Measurements from ENCODE around the gene KLKB1. TPM values are rescaled to one million over a fixed set of nuclear protein-coding genes. Genes with fewer than 3 reads are reported as not detected.
"Not testable (repeated sequence)": the region's sequence is repeated elsewhere in the genome, so short reads cannot be mapped to it uniquely, and the experiment has no call there.

KLKB1 gene
- polyA plus RNA-seq, 1 of the 3 experiments (the other 2 are of a cell fraction), result 0.12 TPM

DNA sequence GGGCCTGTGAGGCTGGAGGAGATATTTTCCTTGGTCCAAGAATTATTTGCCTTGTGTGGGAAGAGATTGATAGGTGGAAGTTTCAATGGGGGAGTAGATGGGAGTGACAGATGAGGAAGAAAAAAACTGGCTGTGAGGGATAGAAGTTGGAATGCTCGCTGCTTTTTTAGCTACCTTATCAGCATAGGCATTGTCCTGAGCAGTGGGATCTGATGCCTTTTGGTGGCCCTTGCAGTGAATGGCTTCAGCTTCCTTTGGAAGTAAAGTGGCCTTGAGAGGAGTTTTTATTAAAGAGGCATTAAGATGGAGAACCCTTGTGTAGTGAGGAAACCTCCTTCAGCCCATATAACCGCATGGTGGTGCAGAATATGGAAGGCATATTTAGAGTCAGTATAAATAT lies 16.0 kb downstream of the KLKB1 start:
- CTCF ChIA-PET, result no interaction called here
- H2AFZ ChIP-seq (ENCODE audit: low read depth), result no peak overlapping the region
- H3K4me1 ChIP-seq (ENCODE audit: control insufficient read depth in 1 of 2, insufficient read depth in 2 of 2, low read depth in 1 of 2, low read length in 1 of 2), result no peaks in the 10 kb centered on the region; a peak in 1 of 4 replicates
- WGBS (ENCODE audit: low lambda C conversion rate), result 33% methylated on average over 2 of the region's 2 CpGs
- TF ChIP-seq, protein P1, sequence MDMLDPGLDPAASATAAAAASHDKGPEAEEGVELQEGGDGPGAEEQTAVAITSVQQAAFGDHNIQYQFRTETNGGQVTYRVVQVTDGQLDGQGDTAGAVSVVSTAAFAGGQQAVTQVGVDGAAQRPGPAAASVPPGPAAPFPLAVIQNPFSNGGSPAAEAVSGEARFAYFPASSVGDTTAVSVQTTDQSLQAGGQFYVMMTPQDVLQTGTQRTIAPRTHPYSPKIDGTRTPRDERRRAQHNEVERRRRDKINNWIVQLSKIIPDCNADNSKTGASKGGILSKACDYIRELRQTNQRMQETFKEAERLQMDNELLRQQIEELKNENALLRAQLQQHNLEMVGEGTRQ (IDR thresholded peaks at IDR 0.05; ENCODE audit: borderline replicate concordance, low read depth, low read length), result no peak
- TF ChIP-seq, protein P2, sequence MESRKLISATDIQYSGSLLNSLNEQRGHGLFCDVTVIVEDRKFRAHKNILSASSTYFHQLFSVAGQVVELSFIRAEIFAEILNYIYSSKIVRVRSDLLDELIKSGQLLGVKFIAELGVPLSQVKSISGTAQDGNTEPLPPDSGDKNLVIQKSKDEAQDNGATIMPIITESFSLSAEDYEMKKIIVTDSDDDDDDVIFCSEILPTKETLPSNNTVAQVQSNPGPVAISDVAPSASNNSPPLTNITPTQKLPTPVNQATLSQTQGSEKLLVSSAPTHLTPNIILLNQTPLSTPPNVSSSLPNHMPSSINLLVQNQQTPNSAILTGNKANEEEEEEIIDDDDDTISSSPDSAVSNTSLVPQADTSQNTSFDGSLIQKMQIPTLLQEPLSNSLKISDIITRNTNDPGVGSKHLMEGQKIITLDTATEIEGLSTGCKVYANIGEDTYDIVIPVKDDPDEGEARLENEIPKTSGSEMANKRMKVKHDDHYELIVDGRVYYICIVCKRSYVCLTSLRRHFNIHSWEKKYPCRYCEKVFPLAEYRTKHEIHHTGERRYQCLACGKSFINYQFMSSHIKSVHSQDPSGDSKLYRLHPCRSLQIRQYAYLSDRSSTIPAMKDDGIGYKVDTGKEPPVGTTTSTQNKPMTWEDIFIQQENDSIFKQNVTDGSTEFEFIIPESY (IDR thresholded peaks at IDR 0.05; ENCODE audit: borderline replicate concordance, low read depth), result no peak
- no peak for TF ChIP-seq SIN3A (IDR thresholded peaks at IDR 0.05; ENCODE audit: borderline replicate concordance, low read depth, low read length)
- TF ChIP-seq ELF1 (IDR thresholded peaks at IDR 0.05), result no peak
- no peaks in the 10 kb centered on the region for H3F3A ChIP-seq (replicated peaks; ENCODE audit: insufficient read depth)
- H4K20me1 ChIP-seq (ENCODE audit: insufficient read depth), result no peaks in the 10 kb centered on the region
- H3K27ac ChIP-seq (ENCODE audit: low read depth in 2 of 2, low read length in 1 of 2), result no peak overlapping the region
- no peaks in the 10 kb centered on the region for H3K9me2 ChIP-seq
- no peak overlapping the region for H3K4me2 ChIP-seq
- H3K27me3 ChIP-seq (ENCODE audit: insufficient read depth), result no peaks in the 10 kb centered on the region
- no peaks in the 10 kb centered on the region for H3K36me3 ChIP-seq (replicated peaks in 1 of 2; ENCODE audit: control insufficient read depth in 1 of 2, insufficient read depth in 2 of 2, low read length in 1 of 2)
- H3K79me2 ChIP-seq (ENCODE audit: insufficient read depth), result no peaks in the 10 kb centered on the region
- POLR2A ChIA-PET, result no interaction called here
- DNase-seq, result no peak
- no peak overlapping the region for H3K9ac ChIP-seq
- H3K9me3 ChIP-seq, result no peaks in the 10 kb centered on the region
- H3K4me3 ChIP-seq (ENCODE audit: low read depth in 2 of 2, low read length in 1 of 2), result no peak overlapping the region

DNA sequence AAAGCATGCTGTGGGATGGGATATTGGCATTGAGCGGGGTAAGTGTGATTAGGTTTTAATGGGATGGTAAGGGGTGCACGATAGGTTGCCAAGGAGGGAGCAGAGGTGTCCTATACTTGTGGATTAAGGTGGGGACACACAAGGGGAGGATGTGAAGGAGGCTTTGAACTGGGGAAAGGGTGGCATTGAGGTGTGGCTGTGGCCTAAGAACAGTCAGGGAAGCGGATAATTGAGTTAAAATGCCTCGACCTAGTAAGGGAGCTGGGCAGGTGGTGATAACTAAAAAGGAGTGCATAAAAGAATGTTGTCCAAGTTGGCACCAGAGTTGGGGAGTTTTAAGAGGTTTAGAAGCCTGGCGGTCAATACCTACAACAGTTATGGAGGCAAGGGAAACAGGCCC lies 17.5 kb downstream of the KLKB1 start:
- no peaks in the 10 kb centered on the region for H3K79me2 ChIP-seq (ENCODE audit: insufficient read depth)
- H3K36me3 ChIP-seq (replicated peaks in 1 of 2; ENCODE audit: control insufficient read depth in 1 of 2, insufficient read depth in 2 of 2, low read length in 1 of 2), result no peaks in the 10 kb centered on the region
- no peak overlapping the region for H3K4me2 ChIP-seq
- H3F3A ChIP-seq (replicated peaks; ENCODE audit: insufficient read depth), result no peaks in the 10 kb centered on the region
- no peak overlapping the region for H3K27ac ChIP-seq (ENCODE audit: low read depth in 2 of 2, low read length in 1 of 2)
- no peaks in the 10 kb centered on the region for H3K9me3 ChIP-seq
- H4K20me1 ChIP-seq (ENCODE audit: insufficient read depth), result no peaks in the 10 kb centered on the region
- no peaks in the 10 kb centered on the region for H3K9me2 ChIP-seq
- H3K4me1 ChIP-seq (ENCODE audit: control insufficient read depth in 1 of 2, insufficient read depth in 2 of 2, low read depth in 1 of 2, low read length in 1 of 2), result no peaks in the 10 kb centered on the region; a peak in 1 of 4 replicates
- no peak overlapping the region for H2AFZ ChIP-seq (ENCODE audit: low read depth)
- POLR2A ChIA-PET, result no interaction called here
- no peak overlapping the region for H3K4me3 ChIP-seq (ENCODE audit: low read depth in 2 of 2, low read length in 1 of 2)
- H3K27me3 ChIP-seq (ENCODE audit: insufficient read depth), result no peaks in the 10 kb centered on the region
- 23% methylated on average over 5 of the region's 5 CpGs for WGBS (ENCODE audit: low lambda C conversion rate)
- CTCF ChIA-PET, result no interaction called here
- TF ChIP-seq EZH2phosphoT487 (IDR thresholded peaks at IDR 0.05; ENCODE audit: borderline replicate concordance, low read depth), result no peak
- DNase-seq, result no peak
- no peak overlapping the region for H3K9ac ChIP-seq

DNA sequence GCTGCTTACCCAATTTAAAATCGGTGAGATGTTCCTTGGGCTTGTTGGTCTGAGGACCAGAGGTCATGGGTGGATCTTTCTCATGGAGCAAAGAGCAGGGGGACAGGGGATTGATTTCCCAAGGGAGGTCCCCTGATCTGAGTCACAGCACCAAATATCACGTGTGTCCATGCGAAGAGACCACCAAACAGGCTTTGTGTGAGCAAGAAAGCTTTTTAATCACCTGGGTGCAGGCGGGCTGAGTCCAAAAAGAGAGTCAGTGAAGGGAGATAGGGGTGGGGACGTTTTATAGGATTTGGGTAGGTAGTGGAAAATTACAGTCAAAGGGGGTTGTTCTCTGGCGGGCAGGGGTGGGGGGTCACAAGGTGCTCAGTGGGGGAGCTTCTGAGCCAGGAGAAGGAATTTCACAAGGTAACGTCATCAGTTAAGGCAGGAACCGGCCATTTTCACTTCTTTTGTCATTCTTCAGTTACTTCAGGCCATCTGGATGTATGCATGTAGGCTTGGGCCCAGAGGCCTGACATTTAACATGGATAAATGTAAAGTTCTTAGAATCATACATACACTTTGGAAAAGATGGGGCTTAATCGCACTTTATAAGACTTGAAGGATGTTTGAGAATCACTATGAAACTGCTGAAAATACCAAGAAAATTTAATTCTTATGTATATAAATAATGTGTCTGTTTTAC lies 19.9 kb downstream of the KLKB1 start:
- WGBS (ENCODE audit: low lambda C conversion rate), result 50% methylated on average over 9 of the region's 9 CpGs
- POLR2A ChIA-PET, CTCF ChIA-PET: not testable (repeated sequence)

More for the DNA sequence above, 19.9 kb downstream of the KLKB1 start:
- H4K20me1 ChIP-seq (ENCODE audit: insufficient read depth); H3K9me3 ChIP-seq; H3K9me2 ChIP-seq; H3K27me3 ChIP-seq (ENCODE audit: insufficient read depth); H3K4me1 ChIP-seq (ENCODE audit: control insufficient read depth in 1 of 2, insufficient read depth in 2 of 2, low read depth in 1 of 2, low read length in 1 of 2); H3K36me3 ChIP-seq (replicated peaks in 1 of 2; ENCODE audit: control insufficient read depth in 1 of 2, insufficient read depth in 2 of 2, low read length in 1 of 2); H3F3A ChIP-seq (replicated peaks; ENCODE audit: insufficient read depth); H3K4me2 ChIP-seq; H2AFZ ChIP-seq (ENCODE audit: low read depth); H3K27ac ChIP-seq (ENCODE audit: low read depth in 2 of 2, low read length in 1 of 2); H3K79me2 ChIP-seq (ENCODE audit: insufficient read depth); H3K4me3 ChIP-seq (ENCODE audit: low read depth in 2 of 2, low read length in 1 of 2); H3K9ac ChIP-seq; DNase-seq: not testable (repeated sequence)

All from SK-N-SH (cell line).